Fibroblast of mammary gland (primary cell): Measurements from ENCODE around the gene DUSP6.
"Not testable (repeated sequence)": the region's sequence is repeated elsewhere in the genome, so short reads cannot be mapped to it uniquely, and the experiment has no call there.

Experiments used
- DNase-seq: peaks from one replicate; pipeline ENCODE4 v3.0.0-alpha.2; 2010; ENCODE audit warnings: low read depth
- H3K4me3 ChIP-seq: 2 replicates; pipeline ENCODE4 v1.5.1; 2011; ENCODE audit warnings: low read depth, mild to moderate bottlenecking, low read length, moderate library complexity; ENCODE audit not compliant: control insufficient read depth
- TF ChIP-seq, protein P1 (sequence below): conservative IDR thresholded peaks from 2 replicates; pipeline ENCODE4 v1.5.1; 2011; ENCODE audit warnings: low read depth, low read length, inconsistent platforms; ENCODE audit not compliant: control insufficient read depth, insufficient read depth

Gene DUSP6

DNA sequence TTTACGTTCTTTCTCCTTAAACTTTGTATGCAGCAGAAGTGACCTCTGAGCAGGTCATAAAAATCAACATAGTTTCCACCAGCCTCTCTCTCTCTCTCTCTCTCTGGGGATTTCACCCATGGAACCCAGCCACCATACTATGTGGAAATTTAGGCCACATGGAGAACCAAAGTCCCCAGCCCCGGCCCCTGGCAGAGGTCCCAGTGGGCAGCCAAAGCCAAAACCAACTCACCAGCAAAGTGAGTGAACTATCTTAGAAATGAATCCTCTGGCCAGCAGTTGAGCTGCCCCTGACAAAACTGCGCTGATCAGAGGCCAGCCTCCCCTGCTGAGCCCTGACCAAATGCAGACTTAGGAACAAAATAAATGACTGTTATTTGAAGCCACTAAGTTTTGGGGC, 9.2 kb downstream of the DUSP6 start:
- DNase-seq, result peak; percentile 48
- TF ChIP-seq, protein P1, sequence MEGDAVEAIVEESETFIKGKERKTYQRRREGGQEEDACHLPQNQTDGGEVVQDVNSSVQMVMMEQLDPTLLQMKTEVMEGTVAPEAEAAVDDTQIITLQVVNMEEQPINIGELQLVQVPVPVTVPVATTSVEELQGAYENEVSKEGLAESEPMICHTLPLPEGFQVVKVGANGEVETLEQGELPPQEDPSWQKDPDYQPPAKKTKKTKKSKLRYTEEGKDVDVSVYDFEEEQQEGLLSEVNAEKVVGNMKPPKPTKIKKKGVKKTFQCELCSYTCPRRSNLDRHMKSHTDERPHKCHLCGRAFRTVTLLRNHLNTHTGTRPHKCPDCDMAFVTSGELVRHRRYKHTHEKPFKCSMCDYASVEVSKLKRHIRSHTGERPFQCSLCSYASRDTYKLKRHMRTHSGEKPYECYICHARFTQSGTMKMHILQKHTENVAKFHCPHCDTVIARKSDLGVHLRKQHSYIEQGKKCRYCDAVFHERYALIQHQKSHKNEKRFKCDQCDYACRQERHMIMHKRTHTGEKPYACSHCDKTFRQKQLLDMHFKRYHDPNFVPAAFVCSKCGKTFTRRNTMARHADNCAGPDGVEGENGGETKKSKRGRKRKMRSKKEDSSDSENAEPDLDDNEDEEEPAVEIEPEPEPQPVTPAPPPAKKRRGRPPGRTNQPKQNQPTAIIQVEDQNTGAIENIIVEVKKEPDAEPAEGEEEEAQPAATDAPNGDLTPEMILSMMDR, result no peak

DNA sequence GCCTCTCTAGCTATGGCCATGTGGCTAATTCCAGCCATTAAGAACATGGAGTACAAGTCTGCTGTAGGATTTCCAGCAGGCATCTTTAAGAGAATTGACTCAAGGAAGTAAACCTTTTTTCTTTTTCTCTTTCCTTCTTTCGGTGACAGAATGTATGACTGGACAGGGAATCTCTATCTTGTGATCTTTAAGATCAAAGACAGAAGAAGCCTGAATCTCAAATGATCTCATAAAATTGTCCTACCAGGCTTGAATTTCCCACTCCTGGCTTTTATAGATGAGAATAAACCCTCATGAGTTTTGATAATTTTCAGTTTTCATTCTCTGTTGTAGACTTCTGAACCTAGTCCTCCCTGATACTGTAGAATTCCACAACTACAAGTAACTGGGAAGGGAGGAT, 11.4 kb downstream of the DUSP6 start:
- TF ChIP-seq, protein P1, result no peak
- no peak overlapping the region for H3K4me3 ChIP-seq
- DNase-seq, result no peak

More for the DNA sequence above, 9.2 kb downstream of the DUSP6 start:
- H3K4me3 ChIP-seq, result no peak overlapping the region

DNA sequence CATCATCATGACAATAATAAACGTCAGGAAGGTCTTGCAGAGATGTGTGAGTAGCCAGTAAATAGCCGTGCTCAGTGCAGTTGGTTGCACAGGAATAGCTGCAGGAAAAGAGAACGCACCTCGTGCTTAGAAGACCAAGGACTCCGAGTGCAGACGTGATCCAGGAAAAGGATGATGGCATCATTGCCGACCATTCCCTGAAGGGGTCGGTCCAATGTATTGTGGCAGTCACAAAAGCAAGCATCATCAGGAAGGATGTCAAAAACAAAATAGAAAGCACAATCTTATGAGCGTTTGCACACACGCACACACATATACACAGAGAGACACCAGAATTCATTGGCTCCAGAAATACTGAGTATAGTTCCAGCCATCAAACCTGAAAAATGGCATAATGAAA, 12.8 kb downstream of the DUSP6 start:
- no peak for DNase-seq
- TF ChIP-seq, protein P1, result no peak
- no peak overlapping the region for H3K4me3 ChIP-seq

DNA sequence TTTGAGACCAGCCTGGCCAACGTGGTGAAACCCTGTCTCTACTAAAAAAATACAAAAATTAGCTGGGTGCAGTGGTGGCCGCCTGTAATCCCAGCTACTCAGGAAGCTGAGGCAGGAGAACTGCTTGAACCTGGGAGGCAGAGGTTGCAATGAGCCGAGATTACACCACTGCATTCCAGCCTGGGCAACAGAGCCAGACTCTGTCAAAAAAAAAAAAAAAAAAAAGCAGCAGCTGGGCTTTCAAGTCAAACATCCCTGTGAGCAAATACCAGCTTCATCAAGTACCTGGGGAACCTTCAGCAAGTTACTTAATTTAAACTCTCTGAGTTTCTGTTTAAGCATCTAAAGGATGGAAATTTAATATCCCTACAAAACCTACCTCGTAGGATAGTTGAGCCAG, 15.2 kb downstream of the DUSP6 start:
- not testable (repeated sequence) for DNase-seq, H3K4me3 ChIP-seq

DNA sequence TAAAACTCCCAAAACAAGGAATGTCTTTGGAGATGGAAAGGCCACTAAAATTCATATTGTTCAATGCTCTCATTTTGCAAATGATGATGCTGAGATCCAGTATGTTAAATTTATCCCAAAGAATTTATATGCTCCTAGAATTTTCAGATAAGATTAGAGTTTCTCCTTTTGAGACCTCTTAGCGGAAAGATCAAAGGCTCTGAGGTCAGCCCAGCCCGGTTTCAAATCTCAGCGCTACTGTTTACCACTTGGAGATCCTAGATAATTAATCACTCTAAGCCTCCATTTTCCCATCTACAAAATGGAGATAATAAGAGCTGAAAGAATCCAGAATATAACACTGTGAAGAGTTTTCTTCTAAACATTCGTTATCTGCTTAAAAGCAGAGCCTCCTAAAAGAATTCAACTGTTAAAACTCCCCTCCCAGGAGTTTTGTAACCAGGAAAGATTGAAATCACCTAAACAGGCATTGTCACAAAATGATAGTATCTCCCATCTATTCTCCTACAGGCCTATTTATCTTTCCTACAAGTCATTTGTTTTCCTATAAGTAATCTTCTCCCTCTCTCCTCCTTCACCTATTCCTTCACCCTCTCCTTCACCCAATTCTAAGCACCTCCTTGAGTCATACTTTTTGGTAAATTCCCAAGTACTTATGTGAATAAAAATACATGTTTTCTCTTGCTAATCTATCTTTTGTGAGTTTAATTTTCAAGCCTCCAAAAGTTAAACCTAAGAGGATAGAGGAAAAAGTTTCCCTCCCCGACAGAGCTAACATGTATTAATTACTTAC, 16.7 kb downstream of the DUSP6 start:
- no peak overlapping the region for H3K4me3 ChIP-seq
- TF ChIP-seq, protein P1, result no peak
- no peak for DNase-seq

DNA sequence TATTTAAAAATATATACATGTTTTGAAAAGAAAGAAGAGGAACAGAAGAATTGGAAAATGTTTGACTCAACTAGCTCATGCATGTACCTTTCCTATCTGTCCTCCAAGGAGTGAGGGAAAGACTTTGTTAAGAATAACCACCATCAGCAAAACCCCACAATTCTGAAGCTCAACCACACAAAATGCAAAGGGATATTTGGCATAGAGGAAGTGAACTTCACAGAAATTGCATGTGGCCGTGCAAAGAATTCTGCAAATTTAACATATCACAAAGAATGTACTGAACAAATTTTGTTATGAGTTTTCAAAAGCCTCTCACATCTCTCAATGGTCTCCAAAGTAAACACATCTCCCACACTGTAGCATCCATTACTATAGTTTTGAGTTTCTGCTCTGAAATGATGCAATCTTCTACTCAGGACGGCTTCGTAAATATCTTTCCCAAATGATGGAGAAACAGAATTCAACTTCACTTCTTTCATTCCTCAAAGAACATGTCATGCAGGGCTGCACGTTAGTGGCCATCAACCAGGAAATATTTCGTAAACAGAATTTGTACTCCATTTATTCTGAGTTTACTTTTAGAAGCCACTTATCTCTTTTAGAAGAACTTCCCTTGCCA, 17.6 kb downstream of the DUSP6 start:
- no peak overlapping the region for H3K4me3 ChIP-seq
- TF ChIP-seq, protein P1, result no peak
- no peak for DNase-seq

DNA sequence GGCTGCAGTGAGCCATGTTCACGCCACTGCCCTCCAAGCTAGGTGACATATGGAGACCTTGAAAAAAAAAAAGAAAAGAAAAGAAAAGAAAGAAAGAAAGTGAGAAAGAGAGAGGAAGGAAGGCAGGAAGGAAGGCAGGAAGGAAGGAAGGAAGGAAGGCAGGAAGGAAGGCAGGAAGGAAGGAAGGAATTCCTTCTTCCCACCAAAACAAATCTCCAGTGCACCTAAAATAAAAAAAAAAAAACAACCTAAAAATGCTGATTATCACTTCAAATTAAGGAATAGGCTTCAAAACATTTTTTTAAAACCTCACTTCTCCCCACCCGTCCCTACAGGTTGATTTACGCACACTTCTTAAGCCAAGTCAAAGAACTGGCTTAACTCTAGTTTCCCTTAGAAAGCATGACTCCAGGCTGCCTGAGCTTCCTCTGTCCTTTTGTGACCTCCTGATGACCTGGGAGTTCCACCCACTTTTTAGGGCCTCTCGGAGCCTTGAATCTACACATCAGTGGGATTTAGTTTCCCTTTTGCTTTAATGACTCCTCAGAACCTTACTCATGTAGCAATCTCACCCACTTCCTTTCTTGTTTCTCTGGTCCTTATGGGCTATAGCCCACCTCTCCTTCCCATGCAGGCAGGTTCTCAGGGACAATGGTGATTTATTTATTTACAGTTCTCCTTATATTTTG, 18.6 kb downstream of the DUSP6 start:
- H3K4me3 ChIP-seq, result no peak overlapping the region
- TF ChIP-seq, protein P1, result no peak
- no peak for DNase-seq
